ENCODE results near the gene PKDREJ.

GRCh38 chr22:46212195-46212594 is 50.9 kb downstream of the PKDREJ start:
- TF ChIP-seq, protein P1, sequence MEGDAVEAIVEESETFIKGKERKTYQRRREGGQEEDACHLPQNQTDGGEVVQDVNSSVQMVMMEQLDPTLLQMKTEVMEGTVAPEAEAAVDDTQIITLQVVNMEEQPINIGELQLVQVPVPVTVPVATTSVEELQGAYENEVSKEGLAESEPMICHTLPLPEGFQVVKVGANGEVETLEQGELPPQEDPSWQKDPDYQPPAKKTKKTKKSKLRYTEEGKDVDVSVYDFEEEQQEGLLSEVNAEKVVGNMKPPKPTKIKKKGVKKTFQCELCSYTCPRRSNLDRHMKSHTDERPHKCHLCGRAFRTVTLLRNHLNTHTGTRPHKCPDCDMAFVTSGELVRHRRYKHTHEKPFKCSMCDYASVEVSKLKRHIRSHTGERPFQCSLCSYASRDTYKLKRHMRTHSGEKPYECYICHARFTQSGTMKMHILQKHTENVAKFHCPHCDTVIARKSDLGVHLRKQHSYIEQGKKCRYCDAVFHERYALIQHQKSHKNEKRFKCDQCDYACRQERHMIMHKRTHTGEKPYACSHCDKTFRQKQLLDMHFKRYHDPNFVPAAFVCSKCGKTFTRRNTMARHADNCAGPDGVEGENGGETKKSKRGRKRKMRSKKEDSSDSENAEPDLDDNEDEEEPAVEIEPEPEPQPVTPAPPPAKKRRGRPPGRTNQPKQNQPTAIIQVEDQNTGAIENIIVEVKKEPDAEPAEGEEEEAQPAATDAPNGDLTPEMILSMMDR (IDR thresholded peaks at IDR 0.05; ENCODE audit: low read length), result no peak
- no peak for TF ChIP-seq EZH2 (IDR thresholded peaks at IDR 0.05; ENCODE audit: borderline replicate concordance, low read length)

Data from OCI-LY1 (cell line).